Gastrocnemius medialis (tissue), 4 donors: ENCODE results near the gene PDZD4.

ENCODE experiments used
- POLR2A ChIP-seq, 2 donors: fragments of 450-650 bp; IDR thresholded peaks; one replicate each; pipeline ENCODE4 v1.6.1; 2017; ENCODE audit warnings: antibody characterized with exemption in 2 of 2, mild to moderate bottlenecking in 2 of 2, moderate library complexity in 2 of 2
- TF ChIP-seq, protein P1 (sequence below), 5 experiments: fragments of 450-650 bp in 3 of 5; fragments of 200-600 bp in 2 of 5; sonication (generic) in 2 of 5; IDR thresholded peaks in 4 of 5; conservative IDR thresholded peaks in 1 of 5; 1 replicate in 4 of 5; 2 replicates in 1 of 5; pipeline ENCODE4 v1.5.1; 2016 to 2019; ENCODE audit warnings: antibody characterized with exemption in 5 of 5, mild to moderate bottlenecking in 3 of 5, moderate library complexity in 3 of 5

- TF ChIP-seq, protein P1, sequence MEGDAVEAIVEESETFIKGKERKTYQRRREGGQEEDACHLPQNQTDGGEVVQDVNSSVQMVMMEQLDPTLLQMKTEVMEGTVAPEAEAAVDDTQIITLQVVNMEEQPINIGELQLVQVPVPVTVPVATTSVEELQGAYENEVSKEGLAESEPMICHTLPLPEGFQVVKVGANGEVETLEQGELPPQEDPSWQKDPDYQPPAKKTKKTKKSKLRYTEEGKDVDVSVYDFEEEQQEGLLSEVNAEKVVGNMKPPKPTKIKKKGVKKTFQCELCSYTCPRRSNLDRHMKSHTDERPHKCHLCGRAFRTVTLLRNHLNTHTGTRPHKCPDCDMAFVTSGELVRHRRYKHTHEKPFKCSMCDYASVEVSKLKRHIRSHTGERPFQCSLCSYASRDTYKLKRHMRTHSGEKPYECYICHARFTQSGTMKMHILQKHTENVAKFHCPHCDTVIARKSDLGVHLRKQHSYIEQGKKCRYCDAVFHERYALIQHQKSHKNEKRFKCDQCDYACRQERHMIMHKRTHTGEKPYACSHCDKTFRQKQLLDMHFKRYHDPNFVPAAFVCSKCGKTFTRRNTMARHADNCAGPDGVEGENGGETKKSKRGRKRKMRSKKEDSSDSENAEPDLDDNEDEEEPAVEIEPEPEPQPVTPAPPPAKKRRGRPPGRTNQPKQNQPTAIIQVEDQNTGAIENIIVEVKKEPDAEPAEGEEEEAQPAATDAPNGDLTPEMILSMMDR (IDR thresholded peaks at IDR 0.05 in 4 of 5, conservative IDR thresholded peaks at IDR 0.05 in 1 of 5), result no peak
- no peak for TF ChIP-seq POLR2A (IDR thresholded peaks at IDR 0.05)
Observed at GRCh38 chrX:153866302-153867019, 36.1 kb upstream of the PDZD4 start.
